GM12878 (cell line): ENCODE measurements around the gene DHDDS. TPM values are rescaled to one million over a fixed set of nuclear protein-coding genes. Genes with fewer than 3 reads are reported as not detected.

Experiments used
- ASH2L ChIP-seq: fragments of 300-600, 200-600 bp; sonication (generic); IDR thresholded peaks from 2 replicates; pipeline ENCODE4 v1.6.1; 2017; ENCODE audit warnings: low read depth, mild to moderate bottlenecking, borderline replicate concordance
- CBX3 ChIP-seq: fragments of 200-600 bp; sonication (generic); IDR thresholded peaks from 2 replicates; pipeline ENCODE4 v1.6.1; 2016; ENCODE audit warnings: low read depth, borderline replicate concordance
- CEBPB ChIP-seq, 2 experiments: fragments of 150-350 bp in 1 of 2; IDR thresholded peaks; 2 replicates each; pipeline ENCODE4 v1.6.1; 2012 to 2014; ENCODE audit warnings: low read depth in 2 of 2, low read length in 2 of 2, borderline replicate concordance in 1 of 2, inconsistent platforms in 1 of 2
- DPF2 ChIP-seq: fragments of 450-650 bp; IDR thresholded peaks from 2 replicates; pipeline ENCODE4 v1.6.1; 2017; ENCODE audit warnings: mild to moderate bottlenecking
- EED ChIP-seq: sonication (generic); IDR thresholded peaks from 2 replicates; pipeline ENCODE4 v1.6.1; 2016; ENCODE audit warnings: antibody characterized with exemption, low read depth
- EP300 ChIP-seq, 2 experiments: fragments of 150-350 bp in 1 of 2; IDR thresholded peaks; 2 replicates each; pipeline ENCODE4 v1.6.1; 2011 to 2012; ENCODE audit warnings: low read depth in 2 of 2, low read length in 2 of 2, borderline replicate concordance in 1 of 2, improper control_type of control experiment in 1 of 2, inconsistent platforms in 1 of 2; ENCODE audit not compliant: control insufficient read depth in 1 of 2
- FOXK2 ChIP-seq: fragments of 450-650 bp; IDR thresholded peaks from 2 replicates; pipeline ENCODE4 v1.6.1; 2017; ENCODE audit warnings: mild to moderate bottlenecking, moderate library complexity
- JUND ChIP-seq: IDR thresholded peaks from 2 replicates; pipeline ENCODE4 v1.6.1; 2012; ENCODE audit warnings: low read depth, mild to moderate bottlenecking, low read length, improper control_type of control experiment, moderate library complexity
- RB1 ChIP-seq: fragments of 450-650 bp; formaldehyde crosslinking; IDR thresholded peaks from 2 replicates; pipeline ENCODE4 v1.6.1; 2017; ENCODE audit warnings: mild to moderate bottlenecking, borderline replicate concordance
- SMAD1 ChIP-seq: fragments of 450-650 bp; IDR thresholded peaks from 2 replicates; pipeline ENCODE4 v1.6.1; 2018; ENCODE audit warnings: mild to moderate bottlenecking, low read depth; ENCODE audit not compliant: partially characterized antibody
- SP1 ChIP-seq: IDR thresholded peaks from one replicate; pipeline ENCODE4 v1.6.1; 2011; ENCODE audit warnings: low read depth, low read length
- ZNF217 ChIP-seq: fragments of 450-650 bp; IDR thresholded peaks from 2 replicates; pipeline ENCODE4 v1.6.1; 2017; ENCODE audit warnings: antibody characterized with exemption, mild to moderate bottlenecking
- polyA plus RNA-seq, 11 experiments: library from polyadenylated mRNA; depleted of rRNA in 4 of 11; unstranded in 6 of 11; stranded (reverse) in 5 of 11; fragments of >200 nt; fragmentation: Nextera tagmentation in 4 of 11; fragmentation: Illumina TruSeq in 1 of 11; extraction: Ambion mirVana in 4 of 11; extraction: Trizol in 1 of 11; gene quantifications; 1 replicate in 1 of 11; 2 replicates in 10 of 11; pipeline versions ENCODE4 v1.2.1 to v1.2.3, GENCODE V29; 2011 to 2016; ENCODE audit warnings: inconsistent platforms in 2 of 11, missing spikeins in 2 of 11, low read depth in 1 of 11
- total RNA-seq, 4 experiments: library from RNA; depleted of rRNA in 3 of 4; stranded (reverse); fragments of >200 nt in 3 of 4; fragmentation: Illumina TruSeq in 1 of 4; extraction: Trizol in 1 of 4; gene quantifications; 2 replicates each; pipeline versions ENCODE4 v1.2.1 to v1.2.3, GENCODE V29; 2013 to 2021
- TF ChIP-seq, protein P1 (sequence below): IDR thresholded peaks from 2 replicates; pipeline ENCODE4 v1.6.1; 2012; ENCODE audit warnings: low read length, inconsistent platforms
- TF ChIP-seq, protein P2 (sequence below): IDR thresholded peaks from 2 replicates; pipeline ENCODE4 v1.6.1; 2012; ENCODE audit warnings: mild to moderate bottlenecking, low read depth, low read length
- TF ChIP-seq, protein P3 (sequence below): IDR thresholded peaks from 2 replicates; pipeline ENCODE4 v1.6.1; 2012; ENCODE audit warnings: low read depth, low read length, improper control_type of control experiment
- TF ChIP-seq, protein P4 (sequence below): fragments of 450-650 bp; IDR thresholded peaks from 2 replicates; pipeline ENCODE4 v1.6.1; 2017; ENCODE audit warnings: mild to moderate bottlenecking
- TF ChIP-seq, protein P5 (sequence below): fragments of 450-650 bp; IDR thresholded peaks from 2 replicates; pipeline ENCODE4 v1.6.1; 2016; ENCODE audit warnings: mild to moderate bottlenecking
- TF ChIP-seq, protein P6 (sequence below): fragments of 450-650 bp; formaldehyde crosslinking; IDR thresholded peaks from 2 replicates; pipeline ENCODE4 v1.4.0; 2020; ENCODE audit warnings: mild to moderate bottlenecking, moderate library complexity

Gene DHDDS
- total and polyA plus RNA-seq, 10 of the 15 experiments (the other 5 are each of a cell fraction or from before 2014, with no cell fraction given), result 22.7 to 47.5 (median 36.4) TPM

DNA sequence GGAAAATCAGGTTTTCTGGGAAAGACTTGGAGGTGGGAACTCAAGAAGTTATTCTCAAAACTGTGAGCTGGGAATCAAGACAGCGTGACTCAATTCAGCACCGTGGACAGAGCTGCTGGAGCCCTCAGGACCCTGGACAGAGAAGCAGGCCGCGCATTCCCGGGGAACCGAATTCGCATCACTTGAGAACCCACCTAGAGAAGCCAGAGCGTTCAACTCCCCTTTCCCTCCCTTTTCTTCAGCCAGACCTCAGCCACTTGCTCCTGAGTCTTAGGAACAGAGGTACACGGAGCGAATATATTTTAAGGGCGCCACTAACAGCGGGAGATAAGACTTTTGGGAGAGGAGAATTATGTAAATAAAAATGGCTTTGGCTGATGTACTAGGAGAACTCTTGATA lies 23.5 kb upstream of the DHDDS start (continued):
- TF ChIP-seq, protein P1, sequence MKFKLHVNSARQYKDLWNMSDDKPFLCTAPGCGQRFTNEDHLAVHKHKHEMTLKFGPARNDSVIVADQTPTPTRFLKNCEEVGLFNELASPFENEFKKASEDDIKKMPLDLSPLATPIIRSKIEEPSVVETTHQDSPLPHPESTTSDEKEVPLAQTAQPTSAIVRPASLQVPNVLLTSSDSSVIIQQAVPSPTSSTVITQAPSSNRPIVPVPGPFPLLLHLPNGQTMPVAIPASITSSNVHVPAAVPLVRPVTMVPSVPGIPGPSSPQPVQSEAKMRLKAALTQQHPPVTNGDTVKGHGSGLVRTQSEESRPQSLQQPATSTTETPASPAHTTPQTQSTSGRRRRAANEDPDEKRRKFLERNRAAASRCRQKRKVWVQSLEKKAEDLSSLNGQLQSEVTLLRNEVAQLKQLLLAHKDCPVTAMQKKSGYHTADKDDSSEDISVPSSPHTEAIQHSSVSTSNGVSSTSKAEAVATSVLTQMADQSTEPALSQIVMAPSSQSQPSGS, result no peak
- TF ChIP-seq DPF2 (no peak), EP300 (IDR thresholded peaks at IDR 0.05; ENCODE audit: borderline replicate concordance in 1 of 2, control insufficient read depth in 1 of 2, low read depth in 2 of 2, low read length in 2 of 2) (no peak), EED (no peak), JUND (no peak), RB1 (no peak), CBX3 (no peak), CEBPB (IDR thresholded peaks at IDR 0.05; ENCODE audit: borderline replicate concordance in 1 of 2, low read depth in 2 of 2, low read length in 2 of 2) (no peak), SP1 (no peak), ZNF217 (no peak), FOXK2 (no peak), SMAD1 (no peak), ASH2L (no peak)
- TF ChIP-seq, protein P2, sequence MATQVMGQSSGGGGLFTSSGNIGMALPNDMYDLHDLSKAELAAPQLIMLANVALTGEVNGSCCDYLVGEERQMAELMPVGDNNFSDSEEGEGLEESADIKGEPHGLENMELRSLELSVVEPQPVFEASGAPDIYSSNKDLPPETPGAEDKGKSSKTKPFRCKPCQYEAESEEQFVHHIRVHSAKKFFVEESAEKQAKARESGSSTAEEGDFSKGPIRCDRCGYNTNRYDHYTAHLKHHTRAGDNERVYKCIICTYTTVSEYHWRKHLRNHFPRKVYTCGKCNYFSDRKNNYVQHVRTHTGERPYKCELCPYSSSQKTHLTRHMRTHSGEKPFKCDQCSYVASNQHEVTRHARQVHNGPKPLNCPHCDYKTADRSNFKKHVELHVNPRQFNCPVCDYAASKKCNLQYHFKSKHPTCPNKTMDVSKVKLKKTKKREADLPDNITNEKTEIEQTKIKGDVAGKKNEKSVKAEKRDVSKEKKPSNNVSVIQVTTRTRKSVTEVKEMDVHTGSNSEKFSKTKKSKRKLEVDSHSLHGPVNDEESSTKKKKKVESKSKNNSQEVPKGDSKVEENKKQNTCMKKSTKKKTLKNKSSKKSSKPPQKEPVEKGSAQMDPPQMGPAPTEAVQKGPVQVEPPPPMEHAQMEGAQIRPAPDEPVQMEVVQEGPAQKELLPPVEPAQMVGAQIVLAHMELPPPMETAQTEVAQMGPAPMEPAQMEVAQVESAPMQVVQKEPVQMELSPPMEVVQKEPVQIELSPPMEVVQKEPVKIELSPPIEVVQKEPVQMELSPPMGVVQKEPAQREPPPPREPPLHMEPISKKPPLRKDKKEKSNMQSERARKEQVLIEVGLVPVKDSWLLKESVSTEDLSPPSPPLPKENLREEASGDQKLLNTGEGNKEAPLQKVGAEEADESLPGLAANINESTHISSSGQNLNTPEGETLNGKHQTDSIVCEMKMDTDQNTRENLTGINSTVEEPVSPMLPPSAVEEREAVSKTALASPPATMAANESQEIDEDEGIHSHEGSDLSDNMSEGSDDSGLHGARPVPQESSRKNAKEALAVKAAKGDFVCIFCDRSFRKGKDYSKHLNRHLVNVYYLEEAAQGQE, result peak; percentile 100
- TF ChIP-seq, protein P3, sequence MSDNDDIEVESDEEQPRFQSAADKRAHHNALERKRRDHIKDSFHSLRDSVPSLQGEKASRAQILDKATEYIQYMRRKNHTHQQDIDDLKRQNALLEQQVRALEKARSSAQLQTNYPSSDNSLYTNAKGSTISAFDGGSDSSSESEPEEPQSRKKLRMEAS, result peak; percentile 84; the same call in 1 of the 2 replicates
- TF ChIP-seq, protein P4, sequence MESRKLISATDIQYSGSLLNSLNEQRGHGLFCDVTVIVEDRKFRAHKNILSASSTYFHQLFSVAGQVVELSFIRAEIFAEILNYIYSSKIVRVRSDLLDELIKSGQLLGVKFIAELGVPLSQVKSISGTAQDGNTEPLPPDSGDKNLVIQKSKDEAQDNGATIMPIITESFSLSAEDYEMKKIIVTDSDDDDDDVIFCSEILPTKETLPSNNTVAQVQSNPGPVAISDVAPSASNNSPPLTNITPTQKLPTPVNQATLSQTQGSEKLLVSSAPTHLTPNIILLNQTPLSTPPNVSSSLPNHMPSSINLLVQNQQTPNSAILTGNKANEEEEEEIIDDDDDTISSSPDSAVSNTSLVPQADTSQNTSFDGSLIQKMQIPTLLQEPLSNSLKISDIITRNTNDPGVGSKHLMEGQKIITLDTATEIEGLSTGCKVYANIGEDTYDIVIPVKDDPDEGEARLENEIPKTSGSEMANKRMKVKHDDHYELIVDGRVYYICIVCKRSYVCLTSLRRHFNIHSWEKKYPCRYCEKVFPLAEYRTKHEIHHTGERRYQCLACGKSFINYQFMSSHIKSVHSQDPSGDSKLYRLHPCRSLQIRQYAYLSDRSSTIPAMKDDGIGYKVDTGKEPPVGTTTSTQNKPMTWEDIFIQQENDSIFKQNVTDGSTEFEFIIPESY, result no peak
- TF ChIP-seq, protein P5, sequence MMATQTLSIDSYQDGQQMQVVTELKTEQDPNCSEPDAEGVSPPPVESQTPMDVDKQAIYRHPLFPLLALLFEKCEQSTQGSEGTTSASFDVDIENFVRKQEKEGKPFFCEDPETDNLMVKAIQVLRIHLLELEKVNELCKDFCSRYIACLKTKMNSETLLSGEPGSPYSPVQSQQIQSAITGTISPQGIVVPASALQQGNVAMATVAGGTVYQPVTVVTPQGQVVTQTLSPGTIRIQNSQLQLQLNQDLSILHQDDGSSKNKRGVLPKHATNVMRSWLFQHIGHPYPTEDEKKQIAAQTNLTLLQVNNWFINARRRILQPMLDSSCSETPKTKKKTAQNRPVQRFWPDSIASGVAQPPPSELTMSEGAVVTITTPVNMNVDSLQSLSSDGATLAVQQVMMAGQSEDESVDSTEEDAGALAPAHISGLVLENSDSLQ, result no peak
- TF ChIP-seq, protein P6, sequence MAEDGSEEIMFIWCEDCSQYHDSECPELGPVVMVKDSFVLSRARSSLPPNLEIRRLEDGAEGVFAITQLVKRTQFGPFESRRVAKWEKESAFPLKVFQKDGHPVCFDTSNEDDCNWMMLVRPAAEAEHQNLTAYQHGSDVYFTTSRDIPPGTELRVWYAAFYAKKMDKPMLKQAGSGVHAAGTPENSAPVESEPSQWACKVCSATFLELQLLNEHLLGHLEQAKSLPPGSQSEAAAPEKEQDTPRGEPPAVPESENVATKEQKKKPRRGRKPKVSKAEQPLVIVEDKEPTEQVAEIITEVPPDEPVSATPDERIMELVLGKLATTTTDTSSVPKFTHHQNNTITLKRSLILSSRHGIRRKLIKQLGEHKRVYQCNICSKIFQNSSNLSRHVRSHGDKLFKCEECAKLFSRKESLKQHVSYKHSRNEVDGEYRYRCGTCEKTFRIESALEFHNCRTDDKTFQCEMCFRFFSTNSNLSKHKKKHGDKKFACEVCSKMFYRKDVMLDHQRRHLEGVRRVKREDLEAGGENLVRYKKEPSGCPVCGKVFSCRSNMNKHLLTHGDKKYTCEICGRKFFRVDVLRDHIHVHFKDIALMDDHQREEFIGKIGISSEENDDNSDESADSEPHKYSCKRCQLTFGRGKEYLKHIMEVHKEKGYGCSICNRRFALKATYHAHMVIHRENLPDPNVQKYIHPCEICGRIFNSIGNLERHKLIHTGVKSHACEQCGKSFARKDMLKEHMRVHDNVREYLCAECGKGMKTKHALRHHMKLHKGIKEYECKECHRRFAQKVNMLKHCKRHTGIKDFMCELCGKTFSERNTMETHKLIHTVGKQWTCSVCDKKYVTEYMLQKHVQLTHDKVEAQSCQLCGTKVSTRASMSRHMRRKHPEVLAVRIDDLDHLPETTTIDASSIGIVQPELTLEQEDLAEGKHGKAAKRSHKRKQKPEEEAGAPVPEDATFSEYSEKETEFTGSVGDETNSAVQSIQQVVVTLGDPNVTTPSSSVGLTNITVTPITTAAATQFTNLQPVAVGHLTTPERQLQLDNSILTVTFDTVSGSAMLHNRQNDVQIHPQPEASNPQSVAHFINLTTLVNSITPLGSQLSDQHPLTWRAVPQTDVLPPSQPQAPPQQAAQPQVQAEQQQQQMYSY (CRISPR knock-in tag), result no peak
